GM18499 (cell line): ENCODE data around the gene OR4N5.
"Not testable (repeated sequence)": the region's sequence is repeated elsewhere in the genome, so short reads cannot be mapped to it uniquely, and the experiment has no call there.

Source experiments
- ATAC-seq: cut with Tn5 transposase; IDR thresholded peaks from one replicate; pipeline ENCODE4 v1.9.1; 2021; ENCODE audit warnings: moderate number of reproducible peaks; ENCODE audit not compliant: insufficient read depth, unreplicated experiment

OR4N5 gene, protein sequence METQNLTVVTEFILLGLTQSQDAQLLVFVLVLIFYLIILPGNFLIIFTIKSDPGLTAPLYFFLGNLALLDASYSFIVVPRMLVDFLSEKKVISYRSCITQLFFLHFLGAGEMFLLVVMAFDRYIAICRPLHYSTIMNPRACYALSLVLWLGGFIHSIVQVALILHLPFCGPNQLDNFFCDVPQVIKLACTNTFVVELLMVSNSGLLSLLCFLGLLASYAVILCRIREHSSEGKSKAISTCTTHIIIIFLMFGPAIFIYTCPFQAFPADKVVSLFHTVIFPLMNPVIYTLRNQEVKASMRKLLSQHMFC

DNA sequence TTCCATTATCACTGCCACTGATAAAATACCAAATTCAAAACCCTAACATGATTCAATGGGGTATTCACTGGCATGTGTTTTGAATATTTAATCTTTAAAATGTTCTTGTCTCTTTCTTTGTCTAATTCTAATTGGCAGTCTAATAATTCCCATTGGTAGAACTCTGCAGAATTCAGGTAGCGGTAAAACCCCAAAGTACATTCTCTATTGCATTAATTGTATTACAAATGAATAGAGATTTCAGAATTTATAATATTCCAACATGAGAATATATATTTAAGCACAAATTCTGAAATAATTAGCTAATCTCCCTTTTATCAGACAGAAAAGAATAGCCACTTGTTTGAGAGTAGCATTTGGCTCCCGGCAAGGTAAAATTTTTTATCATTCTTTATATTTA lies at the start of gene OR4N5:
Gene OR4N5 (plus strand): TSS at position 301 of the 400 bp plus-strand sequence. CDS start 4,916 bp downstream, outside the sequence.
- no peak for ATAC-seq

DNA sequence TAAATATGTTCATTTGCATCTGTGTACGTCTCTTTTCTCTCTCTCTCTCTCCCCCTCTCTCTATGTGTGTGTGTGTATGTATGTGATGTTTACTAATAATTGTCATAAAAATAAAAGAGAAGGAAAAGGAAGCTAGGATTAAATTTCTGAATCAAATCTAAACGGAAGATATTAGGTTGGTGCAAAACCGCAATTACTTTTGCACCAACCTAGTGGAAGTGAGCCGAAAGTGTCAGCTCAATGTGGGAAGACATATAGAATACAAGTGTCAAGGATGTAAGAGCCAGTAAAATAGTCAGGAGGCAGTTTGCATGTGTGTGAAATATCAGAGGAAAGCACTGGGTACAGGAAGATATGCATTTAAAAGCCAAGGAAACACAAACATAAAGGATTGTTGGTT lies 46.6 kb upstream of the OR4N5 start:
- ATAC-seq: no peak

DNA sequence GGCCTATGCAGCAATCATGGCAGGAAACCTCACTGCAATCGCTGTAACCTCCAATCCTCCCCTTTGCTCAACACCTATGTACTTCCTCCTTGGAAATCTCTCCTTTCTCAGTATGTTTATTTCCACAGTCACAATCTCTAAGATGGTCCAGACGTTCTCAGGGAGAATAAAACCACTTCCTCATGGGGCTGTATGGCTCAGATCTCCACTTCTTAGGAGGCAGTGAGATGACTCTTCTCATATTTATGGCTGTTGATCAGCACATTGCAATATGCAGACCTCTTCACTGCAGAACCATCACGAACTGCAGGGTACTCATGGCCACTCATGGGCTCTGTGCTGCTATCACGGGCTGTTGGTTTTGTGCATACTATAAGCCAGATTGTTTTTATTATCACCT lies 45.2 kb upstream of the OR4N5 start:
- ATAC-seq: no peak

- not testable (repeated sequence) for ATAC-seq
Measured at GRCh38 chr14:20098926-20099770, 39.5 kb upstream of the OR4N5 start.

DNA sequence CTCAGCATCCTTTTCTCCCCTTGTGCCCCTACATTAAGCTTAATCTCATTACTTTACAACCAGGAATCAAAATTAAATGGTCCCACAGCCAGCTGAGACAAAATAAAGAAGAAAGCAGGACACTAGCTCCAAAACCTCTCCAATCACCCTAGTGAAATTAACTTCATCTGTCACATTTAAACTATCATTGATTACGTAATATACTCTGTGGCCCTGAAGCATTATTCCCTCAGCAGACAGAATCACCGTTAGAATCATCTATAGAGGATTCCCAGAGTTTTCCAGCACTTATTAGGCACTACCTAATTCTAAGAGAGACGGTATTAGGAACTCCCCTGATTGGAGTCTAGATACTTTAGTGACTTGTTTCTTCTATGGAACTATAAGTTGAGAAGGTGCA lies 28.2 kb upstream of the OR4N5 start, which contains the start of gene OR4K17:
Gene OR4K17 (plus strand): TSS at position 302 of the 400 bp plus-strand sequence. CDS start 6,761 bp downstream, outside the sequence.
- ATAC-seq: no peak

GRCh38 chr14:20112321-20112720 lies 26.3 kb upstream of the OR4N5 start:
- no peak for ATAC-seq

DNA sequence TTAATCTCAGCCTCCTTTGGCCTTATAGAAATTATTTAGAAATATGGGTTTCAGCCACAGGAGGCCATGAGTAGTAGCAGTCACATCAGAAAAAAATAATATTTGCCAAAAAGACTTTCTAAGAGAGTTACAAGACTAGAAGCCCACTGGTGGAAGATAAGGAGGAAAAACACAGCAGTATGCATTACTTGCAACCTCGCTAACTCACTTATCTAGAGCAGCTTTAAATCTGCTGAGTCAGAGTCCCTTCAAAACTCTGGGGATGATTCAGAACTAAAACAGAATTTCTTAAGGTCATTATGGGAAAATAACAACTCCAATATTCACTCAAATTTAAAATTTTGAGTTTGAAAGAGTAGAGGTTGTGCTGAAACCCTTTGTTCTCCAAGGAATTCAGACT lies 21.9 kb upstream of the OR4N5 start:
- ATAC-seq: no peak

- no peak for ATAC-seq
Measured at GRCh38 chr14:20118795-20119194, 19.8 kb upstream of the OR4N5 start.

DNA sequence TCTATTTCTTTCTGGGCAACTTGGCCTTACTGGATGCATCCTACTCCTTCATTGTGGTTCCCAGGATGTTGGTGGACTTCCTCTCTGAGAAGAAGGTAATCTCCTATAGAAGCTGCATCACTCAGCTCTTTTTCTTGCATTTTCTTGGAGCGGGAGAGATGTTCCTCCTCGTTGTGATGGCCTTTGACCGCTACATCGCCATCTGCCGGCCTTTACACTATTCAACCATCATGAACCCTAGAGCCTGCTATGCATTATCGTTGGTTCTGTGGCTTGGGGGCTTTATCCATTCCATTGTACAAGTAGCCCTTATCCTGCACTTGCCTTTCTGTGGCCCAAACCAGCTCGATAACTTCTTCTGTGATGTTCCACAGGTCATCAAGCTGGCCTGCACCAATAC lies 5.3 kb downstream of the OR4N5 start:
- no peak for ATAC-seq

DNA sequence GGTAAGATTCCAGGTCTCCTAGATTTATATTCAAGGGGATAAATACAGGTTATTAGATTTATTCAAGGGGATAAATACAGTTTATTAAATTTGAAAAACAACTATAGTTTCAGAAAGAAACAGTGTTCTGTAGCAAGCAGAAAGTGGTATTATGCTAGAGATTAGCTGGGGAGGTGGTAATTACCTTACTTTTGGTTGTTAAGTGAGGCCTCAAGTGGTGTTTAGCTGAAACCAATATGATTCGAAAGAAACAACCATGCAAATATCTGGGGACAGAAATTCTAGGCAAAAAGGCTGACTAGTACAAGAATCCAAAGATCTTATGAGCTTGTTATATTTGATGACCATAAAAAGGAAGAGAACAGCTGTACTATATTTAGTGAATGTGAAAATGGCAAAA lies 6.2 kb downstream of the OR4N5 start:
- no peak for ATAC-seq

GRCh38 chr14:20164462-20164861 lies 25.8 kb downstream of the OR4N5 start:
- no peak for ATAC-seq

- no peak for ATAC-seq
Measured at GRCh38 chr14:20167091-20167490, 28.5 kb downstream of the OR4N5 start.

- ATAC-seq: not testable (repeated sequence)
Measured at GRCh38 chr14:20169852-20170251, 31.2 kb downstream of the OR4N5 start.

GRCh38 chr14:20174205-20174604 lies 35.6 kb downstream of the OR4N5 start:
- not testable (repeated sequence) for ATAC-seq

- no peak for ATAC-seq
Measured at GRCh38 chr14:20176330-20176729, 37.7 kb downstream of the OR4N5 start.

- no peak for ATAC-seq
Measured at GRCh38 chr14:20177433-20177974, 38.9 kb downstream of the OR4N5 start.

- ATAC-seq: no peak
Measured at GRCh38 chr14:20179218-20179617, 40.6 kb downstream of the OR4N5 start.

GRCh38 chr14:20179880-20180279 lies 41.3 kb downstream of the OR4N5 start:
- no peak for ATAC-seq

DNA sequence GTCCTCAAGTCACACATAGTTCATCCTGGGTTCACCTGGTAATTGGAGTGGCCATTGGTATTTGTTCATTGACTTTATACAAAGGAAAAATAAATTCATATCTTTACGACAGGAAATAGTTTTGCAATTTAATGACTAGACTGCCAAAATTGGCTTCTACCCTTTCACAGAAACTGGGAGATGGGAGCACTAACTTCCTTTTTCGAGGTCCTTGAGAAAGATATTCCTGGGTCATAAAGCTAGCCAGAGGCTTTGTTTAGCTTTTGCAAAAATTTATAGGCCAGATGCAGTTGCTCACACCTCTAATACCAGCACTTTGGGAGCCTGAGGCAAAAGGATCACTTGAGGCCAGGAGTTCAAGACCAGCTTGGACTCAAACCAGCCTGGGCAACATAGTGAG lies 41.9 kb downstream of the OR4N5 start:
- no peak for ATAC-seq

GRCh38 chr14:20184181-20184580 lies 45.6 kb downstream of the OR4N5 start:
- no peak for ATAC-seq

GRCh38 chr14:20190596-20190995 lies 52.0 kb downstream of the OR4N5 start, which contains the start of gene OR11G2:
Gene OR11G2, plus strand, starts transcription at chr14:20190896. Its CDS starts 6,542 bp downstream, at chr14:20197438.
- no peak for ATAC-seq
